Measurements from ENCODE around the gene CALML5.

The CALML5 gene

DNA sequence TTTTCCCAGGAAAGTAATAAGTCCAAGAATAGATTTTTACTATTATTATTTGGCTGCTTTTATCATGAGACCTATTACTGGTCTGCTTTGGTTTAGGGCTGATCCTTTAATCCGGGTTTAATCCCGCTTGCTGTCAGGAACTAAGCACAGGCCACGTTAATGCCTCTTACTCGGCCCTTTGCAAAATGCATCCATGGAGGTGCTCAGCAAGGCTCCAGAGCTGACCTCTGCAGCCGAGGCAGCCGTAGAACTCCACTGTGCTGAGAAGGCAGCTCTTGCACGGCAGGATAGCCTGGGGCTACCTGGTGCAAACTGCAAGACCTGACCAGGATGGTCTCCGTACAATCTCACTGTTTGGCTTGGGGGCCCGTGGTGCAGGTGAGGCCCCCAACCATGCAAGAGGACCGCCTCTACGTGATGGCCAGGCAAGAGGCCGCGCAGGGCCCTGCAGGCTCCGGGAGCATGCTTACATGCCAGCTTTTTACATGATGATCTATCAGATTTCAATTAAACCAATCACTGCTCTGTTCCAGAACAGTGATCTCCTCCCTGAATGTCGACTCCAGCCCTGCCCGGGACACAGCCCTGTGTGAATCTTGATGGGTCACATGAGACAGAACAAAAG, 15.0 kb upstream of the CALML5 start:
- no peak for DNase-seq

GRCh38 chr10:5512881-5513612, 13.7 kb upstream of the CALML5 start:
- no peak for DNase-seq

GRCh38 chr10:5512331-5512730, 13.0 kb upstream of the CALML5 start:
- no peak for DNase-seq

DNA sequence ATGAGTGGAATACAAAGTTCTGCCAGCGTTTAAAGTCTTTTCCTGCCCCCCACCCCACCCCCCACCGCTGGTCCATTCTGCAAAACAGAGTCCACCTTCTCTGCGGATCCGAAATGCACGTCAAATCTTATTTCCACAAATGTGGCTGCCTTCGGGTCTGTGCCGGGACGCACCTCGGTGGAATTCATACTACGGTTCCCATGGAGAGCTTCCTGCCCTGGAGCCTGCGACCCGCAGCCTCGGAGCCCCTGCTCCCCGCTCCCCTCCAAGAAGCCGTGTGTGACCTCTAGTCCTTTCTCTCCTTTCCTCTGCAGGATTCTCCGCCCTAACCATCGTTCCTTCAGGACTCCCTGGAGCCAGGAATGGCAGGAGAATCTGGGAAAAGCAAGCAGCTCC, 12.5 kb upstream of the CALML5 start:
- no peak for DNase-seq

DNA sequence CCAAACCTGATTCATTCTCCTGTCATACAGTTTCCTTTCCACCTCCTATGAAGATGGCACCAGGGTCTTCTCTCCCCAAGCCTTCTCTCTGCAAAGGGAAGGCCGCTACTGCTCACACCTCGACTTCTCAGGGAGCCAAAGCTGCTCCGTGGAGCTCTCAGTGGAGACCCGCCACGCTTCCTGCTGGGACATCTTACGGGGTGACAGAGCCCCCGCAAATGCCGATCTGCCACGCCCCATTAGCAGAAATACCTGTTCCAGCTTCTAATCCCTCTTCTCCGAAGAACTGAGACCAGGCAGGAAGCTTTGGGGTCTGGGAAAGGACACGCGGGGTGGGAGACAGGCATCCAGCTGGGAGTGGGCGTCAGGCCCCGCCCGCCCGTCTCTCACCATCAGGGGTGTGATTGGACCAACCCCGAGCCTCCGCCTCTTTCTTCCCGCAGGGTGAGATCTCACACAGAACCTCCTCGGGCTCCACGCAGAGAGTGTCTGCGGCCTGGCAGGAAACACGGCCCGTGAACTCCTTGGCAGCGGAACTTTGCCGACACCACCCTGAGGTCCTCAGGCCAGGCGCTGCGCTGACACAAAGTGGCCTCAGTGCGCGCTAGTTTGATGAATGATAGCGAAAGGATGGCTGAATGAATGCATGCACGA, 12.0 kb upstream of the CALML5 start:
- DNase-seq, result no peak

DNA sequence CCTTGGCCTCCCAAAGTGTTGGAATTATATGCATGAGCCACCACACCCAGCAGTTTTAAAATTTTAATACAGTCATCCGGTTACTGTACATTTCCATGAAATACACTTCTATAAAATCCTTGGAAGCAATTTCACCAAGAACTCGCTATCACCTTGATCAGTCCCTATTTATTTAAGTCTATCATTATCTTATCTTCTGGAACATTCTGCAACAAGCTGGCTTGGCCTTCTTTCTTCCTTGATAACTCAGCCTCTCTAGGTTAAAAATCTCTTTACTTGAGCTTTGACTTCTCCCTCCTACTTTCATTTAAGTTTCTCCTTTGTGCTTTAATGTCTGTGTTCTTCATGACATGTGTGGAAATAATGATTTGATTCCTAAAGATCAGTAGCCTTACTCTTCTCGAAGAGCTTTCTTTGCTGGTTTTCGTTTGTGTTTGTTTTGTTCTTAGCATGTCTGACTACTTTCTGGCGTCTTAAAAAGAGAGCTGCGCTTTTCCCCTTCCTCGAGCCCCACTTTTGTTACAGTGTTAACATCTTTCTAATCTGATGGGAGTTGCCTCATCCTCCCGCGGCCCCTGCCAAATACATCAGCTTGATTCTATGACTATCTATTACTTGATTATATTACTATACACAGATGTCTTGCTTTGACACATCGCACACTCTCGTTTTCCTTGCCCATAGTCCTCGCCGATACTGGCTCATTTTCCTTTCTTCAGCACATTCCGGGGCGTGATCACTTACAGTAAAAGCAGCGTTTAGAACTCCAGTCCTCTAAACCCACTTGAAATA, 11.1 kb upstream of the CALML5 start:
- DNase-seq, result no peak

GRCh38 chr10:5509691-5510090, 10.3 kb upstream of the CALML5 start:
- no peak for DNase-seq

GRCh38 chr10:5509236-5509635, 9.9 kb upstream of the CALML5 start:
- no peak for DNase-seq

- DNase-seq, result no peak
These were observed 9.4 kb upstream of the CALML5 start for GRCh38 chr10:5508786-5509185.

DNA sequence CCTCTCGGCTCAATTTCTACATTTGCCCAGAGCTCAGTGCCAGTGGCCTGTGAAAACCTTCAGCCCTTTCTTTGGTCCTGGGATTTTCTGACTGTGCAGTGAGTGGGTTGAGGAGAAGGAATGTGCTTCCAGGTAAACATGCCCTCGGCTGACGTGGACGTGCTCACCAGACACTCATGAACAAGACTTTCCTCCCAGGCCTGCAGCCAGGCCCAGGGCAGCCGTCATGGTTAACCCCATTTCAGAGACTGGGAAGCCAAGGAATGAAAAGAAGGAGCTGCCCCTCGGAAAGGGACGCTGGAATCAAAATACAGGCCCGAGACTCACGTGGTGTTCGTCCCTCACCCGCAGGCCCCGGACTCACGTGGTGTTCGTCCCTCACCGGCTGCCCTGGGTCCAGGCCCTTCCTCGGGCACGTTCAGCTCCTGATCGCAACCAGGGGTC, 8.8 kb upstream of the CALML5 start:
- no peak for DNase-seq

- no peak for DNase-seq
These were observed 8.3 kb upstream of the CALML5 start for GRCh38 chr10:5507649-5508131.

DNA sequence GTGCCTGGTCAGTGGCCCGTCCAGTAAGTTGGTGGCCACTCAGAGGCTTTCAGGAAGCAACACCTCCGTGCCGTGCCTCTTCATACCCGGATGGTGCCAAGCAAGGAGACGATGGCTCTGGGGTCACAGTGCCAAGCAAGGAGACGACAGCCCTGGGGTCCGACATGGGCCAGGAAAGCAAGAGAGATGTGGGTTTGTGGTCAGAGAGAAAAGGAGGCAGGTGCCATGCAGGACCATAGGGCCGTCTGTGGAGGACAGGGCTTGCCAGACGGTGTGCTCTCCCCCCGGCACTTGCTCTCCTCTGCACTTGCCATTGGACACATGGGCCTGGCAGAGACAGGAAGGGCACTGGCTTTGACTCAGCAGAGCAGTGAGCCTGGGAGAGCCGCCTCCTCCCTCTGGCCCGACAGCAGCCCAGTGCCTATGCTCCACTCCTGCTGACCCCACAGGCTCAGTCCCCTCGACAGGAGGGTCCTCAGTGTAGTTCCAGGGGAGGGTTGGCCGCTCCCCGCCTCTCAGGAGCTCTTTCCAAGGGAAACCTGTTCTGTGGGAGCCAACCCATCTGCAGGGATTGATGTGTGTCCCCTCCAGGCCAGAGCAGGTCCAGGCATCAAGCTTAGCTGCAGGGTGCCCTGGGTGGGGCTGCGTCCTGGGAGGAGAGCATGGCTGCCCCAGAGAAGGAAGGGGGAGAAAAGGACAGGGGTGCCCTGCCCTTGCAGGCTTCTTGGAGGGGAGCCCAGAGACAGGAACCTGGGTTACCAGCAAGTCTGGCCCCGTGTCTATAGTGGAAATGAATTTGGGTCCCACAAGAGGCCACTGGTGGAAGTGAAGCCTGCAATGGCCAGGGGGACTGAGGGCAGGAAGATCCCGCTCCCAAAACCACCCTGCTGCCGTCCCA, 7.6 kb upstream of the CALML5 start:
- no peak for DNase-seq

DNA sequence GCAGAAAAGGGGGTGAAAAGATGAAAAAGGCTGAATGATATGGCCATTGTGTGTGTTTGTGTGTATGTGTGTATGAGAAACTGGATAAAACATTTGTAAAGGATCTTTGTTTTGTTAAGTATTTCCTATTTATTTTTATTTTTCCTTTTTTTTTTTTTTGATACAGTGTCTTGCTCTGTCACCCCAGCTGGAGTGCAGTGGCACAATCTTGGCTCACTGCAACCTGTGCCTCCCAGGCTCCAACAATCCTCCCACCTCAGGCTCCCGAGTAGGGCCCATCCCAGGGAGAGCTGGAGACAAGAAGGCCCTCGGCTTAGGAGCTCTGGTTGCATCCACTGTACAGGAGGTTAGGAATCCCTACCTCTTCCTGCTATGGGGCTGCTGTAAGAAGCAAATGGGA, 6.9 kb upstream of the CALML5 start:
- DNase-seq, result no peak

- DNase-seq, result no peak
These were observed 5.0 kb upstream of the CALML5 start for GRCh38 chr10:5504146-5505072.

DNA sequence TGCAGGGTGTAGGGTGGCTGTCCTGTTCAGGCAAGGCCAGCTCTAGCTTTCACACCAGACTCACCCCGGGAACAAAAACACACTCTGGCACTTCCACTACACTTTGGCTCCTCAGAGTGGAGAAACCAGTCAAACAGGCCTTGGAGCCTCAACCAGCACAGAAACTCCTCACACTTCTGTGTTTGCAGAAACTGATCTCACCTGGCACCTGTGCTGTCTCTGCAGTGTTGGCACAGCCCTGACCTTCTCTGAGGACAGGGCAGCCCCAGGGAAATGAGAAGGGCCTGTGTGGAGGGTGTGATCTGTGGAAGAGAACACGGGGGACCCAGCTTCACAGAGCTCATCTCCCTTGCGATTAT, 4.1 kb upstream of the CALML5 start:
- DNase-seq, result no peak

DNA sequence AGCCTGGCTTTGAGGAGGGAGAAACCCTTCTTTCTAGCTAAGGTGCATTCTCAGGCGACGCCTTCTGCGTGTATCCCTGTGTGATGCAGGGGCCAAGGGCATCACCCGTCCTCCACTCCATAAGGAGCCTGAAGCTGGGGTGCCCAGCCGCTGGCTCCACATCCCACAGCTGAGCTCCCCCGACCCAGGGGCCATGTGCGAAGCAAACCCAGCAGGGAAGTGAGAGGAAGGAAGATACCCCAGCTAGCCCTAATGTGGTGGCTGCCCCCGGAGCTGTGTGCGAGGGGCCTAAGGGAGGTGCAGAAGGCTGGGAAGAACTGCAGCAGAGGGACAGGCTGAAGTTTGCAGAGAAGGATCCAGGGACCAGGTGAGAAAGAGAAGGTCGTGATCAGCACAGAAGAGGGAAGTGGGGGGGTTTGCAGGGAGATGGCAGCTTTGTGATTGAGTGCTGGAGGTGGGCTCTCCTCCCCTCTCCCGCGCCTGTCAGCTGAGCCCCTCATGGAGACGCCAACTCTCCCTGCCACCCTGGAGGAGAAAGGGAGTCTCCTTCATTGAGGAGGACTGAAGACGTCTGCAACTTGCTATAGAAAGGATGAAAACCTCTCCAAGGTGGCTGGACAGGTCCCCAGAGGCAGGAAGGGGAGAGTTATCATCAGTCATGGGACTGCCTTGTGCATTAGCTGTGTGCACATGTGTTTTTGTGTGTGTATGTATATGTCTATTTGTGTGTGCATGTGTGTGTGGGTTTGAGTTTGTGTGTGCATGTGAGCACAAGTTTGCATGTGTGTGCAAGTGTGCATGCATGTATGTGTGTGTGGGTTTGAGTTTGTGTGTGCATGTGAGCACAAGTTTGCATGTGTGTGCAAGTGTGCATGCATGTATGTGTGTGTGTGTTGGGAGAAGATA, 3.5 kb upstream of the CALML5 start:
- no peak for DNase-seq

- DNase-seq, result no peak
These were observed 2.7 kb upstream of the CALML5 start for GRCh38 chr10:5502061-5502521.

- no peak for DNase-seq
These were observed 1.5 kb upstream of the CALML5 start for GRCh38 chr10:5500910-5501309.

DNA sequence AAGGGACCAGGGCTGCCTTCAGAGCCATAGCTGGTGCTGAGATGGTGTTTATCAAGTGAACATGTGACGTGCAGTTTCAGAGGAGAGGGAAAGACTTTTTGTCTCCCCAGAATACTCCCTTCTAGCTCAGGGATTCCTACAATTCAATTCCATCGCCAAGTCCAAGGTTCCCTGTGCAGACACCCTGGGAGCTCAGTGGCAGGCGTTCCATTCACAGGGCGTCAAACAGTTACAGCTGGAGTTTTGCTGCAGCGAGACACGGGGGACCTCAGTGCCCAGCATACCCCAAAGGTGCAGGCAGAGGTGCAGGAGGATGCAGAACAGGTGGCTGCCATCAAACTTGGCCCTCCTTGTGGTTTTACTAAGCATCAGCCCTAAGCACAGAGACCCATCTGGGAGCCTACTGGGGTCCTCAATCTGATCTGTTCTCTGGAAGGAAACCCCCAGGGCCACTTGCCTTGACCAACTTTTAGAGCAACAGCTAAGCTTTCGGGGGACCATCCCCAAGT, 846 bp upstream of the CALML5 start:
- DNase-seq, result no peak

Data from GDM1 (cell line).